SK-N-SH treated with all-trans-retinoic acid at 6 μM for 48 hours (cell line): ENCODE data around the gene CHMP6.

Experiments
- CREB5 ChIP-seq: fragments of 250-450 bp; sonication (Bioruptor Pico); IDR thresholded peaks from 2 replicates; pipeline ENCODE4 v1.5.1; 2020; ENCODE audit warnings: low read depth, mild to moderate bottlenecking, moderate library complexity
- CSDC2 ChIP-seq: fragments of 250-450 bp; sonication (Bioruptor Pico); IDR thresholded peaks from 2 replicates; pipeline ENCODE4 v1.5.0; 2020; ENCODE audit warnings: mild to moderate bottlenecking, moderate library complexity
- ESRRG ChIP-seq: fragments of 250-450 bp; sonication (Bioruptor Pico); IDR thresholded peaks from 2 replicates; pipeline ENCODE4 v1.6.1; 2021; ENCODE audit warnings: mild to moderate bottlenecking
- PPARA ChIP-seq: fragments of 250-450 bp; sonication (Bioruptor Pico); IDR thresholded peaks from 2 replicates; pipeline ENCODE4 v1.5.0; 2020; ENCODE audit warnings: mild to moderate bottlenecking, borderline replicate concordance
- RARB ChIP-seq: fragments of 250-450 bp; sonication (Bioruptor Pico); IDR thresholded peaks from 2 replicates; pipeline ENCODE4 v1.8.0; 2021; ENCODE audit warnings: mild to moderate bottlenecking, moderate library complexity
- ZC3H10 ChIP-seq: fragments of 250-450 bp; sonication (Bioruptor Pico); IDR thresholded peaks from 2 replicates; pipeline ENCODE4 v1.5.1; 2021; ENCODE audit warnings: mild to moderate bottlenecking, moderate library complexity
- ZFP3 ChIP-seq: fragments of 250-450 bp; sonication (Bioruptor Pico); IDR thresholded peaks from 2 replicates; pipeline ENCODE4 v1.5.0; 2020; ENCODE audit warnings: mild to moderate bottlenecking, moderate library complexity
- ZFP30 ChIP-seq: fragments of 450-650 bp; formaldehyde crosslinking; IDR thresholded peaks from 2 replicates; pipeline ENCODE4 v1.5.0; 2022; ENCODE audit warnings: mild to moderate bottlenecking, moderate library complexity

DNA sequence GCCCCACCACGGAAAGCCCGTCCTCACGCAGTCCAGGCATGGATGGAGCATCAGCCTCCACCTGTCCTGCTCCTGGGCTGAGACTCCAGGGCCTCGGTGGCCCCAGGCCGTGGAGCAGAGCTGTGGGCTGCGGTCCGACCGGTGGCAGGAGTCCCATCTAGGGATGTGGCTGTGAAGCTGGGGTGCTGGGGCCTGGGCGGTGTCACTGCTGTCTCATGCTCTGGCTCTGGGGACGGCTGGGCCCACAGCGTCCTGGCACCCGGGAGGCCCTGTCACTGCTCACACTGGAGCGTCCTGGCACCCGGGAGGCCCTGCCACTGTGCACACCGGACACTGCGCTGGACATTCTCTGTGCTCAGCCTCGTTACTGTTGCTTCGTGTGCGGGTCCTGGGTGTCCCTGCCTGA lies 51.7 kb downstream of the CHMP6 start:
- TF ChIP-seq ZFP30 (CRISPR knock-in tag) (no peak), ZC3H10 (CRISPR knock-in tag) (no peak), RARB (CRISPR knock-in tag) (no peak), ZFP3 (CRISPR knock-in tag) (no peak), CREB5 (no peak), PPARA (CRISPR knock-in tag) (no peak), ESRRG (CRISPR knock-in tag) (no peak), CSDC2 (CRISPR knock-in tag) (no peak)
